Suprapubic skin (tissue), 4 donors: ENCODE measurements around the gene CRY2. TPM values are rescaled to one million over a fixed set of nuclear protein-coding genes. Genes with fewer than 3 reads are reported as not detected.

Source experiments
- DNase-seq, 2 donors: peaks; one replicate each; pipeline ENCODE4 v3.0.0-alpha.2; 2019; ENCODE audit warnings: low spot score in 2 of 2
- H3K27ac ChIP-seq: fragments of 200-600 bp; sonication (generic); one replicate; pipeline ENCODE4 v1.5.1; 2019
- H3K27me3 ChIP-seq: fragments of 200-600 bp; sonication (generic); one replicate; pipeline ENCODE4 v1.5.1; 2019
- H3K36me3 ChIP-seq: fragments of 200-600 bp; sonication (generic); one replicate; pipeline ENCODE4 v1.5.1; 2019
- H3K4me1 ChIP-seq: fragments of 200-600 bp; sonication (generic); one replicate; pipeline ENCODE4 v1.5.1; 2019
- H3K4me3 ChIP-seq: fragments of 200-600 bp; sonication (generic); one replicate; pipeline ENCODE4 v1.5.1; 2019; ENCODE audit warnings: mild to moderate bottlenecking
- H3K9me3 ChIP-seq: fragments of 200-600 bp; sonication (generic); one replicate; pipeline ENCODE4 v1.5.1; 2019
- CTCF ChIP-seq, 2 donors: fragments of 200-600 bp in 1 of 2; fragments of 450-650 bp in 1 of 2; sonication (generic) in 1 of 2; IDR thresholded peaks; one replicate each; pipeline ENCODE4 v1.5.1; 2016 to 2019; ENCODE audit warnings: antibody characterized with exemption in 2 of 2, mild to moderate bottlenecking in 1 of 2, moderate library complexity in 1 of 2
- EP300 ChIP-seq: sonication (generic); formaldehyde crosslinking; IDR thresholded peaks from one replicate; pipeline ENCODE4 v1.6.1; 2017; ENCODE audit warnings: antibody characterized with exemption
- POLR2A ChIP-seq, 2 donors: fragments of 450-650 bp; IDR thresholded peaks; one replicate each; pipeline ENCODE4 v1.6.1; 2017; ENCODE audit warnings: antibody characterized with exemption in 2 of 2, mild to moderate bottlenecking in 2 of 2, moderate library complexity in 2 of 2
- POLR2AphosphoS5 ChIP-seq, 3 donors: sonication (generic); formaldehyde crosslinking; IDR thresholded peaks; one replicate each; pipeline ENCODE4 v1.6.1; 2017; ENCODE audit warnings: antibody characterized with exemption in 3 of 3
- WGBS: methylation state at CpG from one replicate; pipeline ENCODE4 v1.1.5; 2018; 5-methylcytosine and 5-hydroxymethylcytosine counted together
- total RNA-seq, 4 donors: library from RNA; depleted of rRNA; stranded (reverse); fragments of >200 nt; gene quantifications; one replicate each; pipeline ENCODE4 v1.1.0, GENCODE V29; 2016

CRY2 gene
- total RNA-seq = 100 to 1,000 TPM in 1 of 4 donors, 10 to 100 TPM in 3; 86.1 to 141 (median 93.4) TPM

DNA sequence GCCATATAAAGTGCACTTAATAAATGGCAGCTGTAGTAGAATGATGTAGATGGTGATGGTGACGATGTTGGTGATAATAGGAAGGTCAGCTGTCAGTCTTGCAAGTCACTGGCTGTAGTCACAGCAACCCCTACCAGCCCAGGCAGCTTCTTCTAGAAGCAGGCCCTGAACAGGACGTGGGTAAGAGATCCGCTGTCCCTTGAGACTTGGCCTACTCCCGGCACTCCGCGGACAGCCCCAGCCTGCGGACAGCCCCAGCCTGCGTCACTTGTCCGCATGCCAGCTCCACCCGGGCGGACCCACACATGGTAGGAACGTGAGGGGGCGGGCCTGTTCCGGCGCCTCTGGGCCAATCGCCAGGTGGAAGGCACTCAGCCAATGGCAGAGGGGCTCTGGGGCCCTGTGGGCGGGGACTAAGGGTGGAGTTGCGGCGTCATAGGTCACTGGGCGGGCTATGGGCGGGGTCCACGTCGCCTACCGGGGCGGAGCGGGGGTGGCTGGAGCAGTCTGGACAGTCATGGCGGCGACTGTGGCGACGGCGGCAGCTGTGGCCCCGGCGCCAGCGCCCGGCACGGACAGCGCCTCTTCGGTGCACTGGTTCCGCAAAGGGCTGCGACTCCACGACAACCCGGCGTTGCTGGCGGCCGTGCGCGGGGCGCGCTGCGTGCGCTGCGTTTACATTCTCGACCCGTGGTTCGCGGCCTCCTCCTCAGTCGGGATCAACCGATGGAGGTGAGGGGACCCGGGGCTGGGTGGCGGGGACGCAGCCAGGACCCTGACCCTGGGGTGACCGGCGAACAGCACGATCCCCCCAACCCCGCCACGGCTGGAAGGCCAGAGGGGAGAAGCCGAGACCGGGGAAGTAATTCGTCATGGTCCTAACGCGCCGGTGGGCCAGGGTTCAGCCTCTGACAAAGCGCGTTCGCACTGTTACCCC lies at the start of gene CRY2:
Gene CRY2 (plus strand): TSS at position 502 of the 937 bp plus-strand sequence. CDS start 16 bp downstream, at position 518.
- Histone ChIP-seq H3K27ac (peak within 1 kb of the TSS; percentile 99), H3K9me3 (no peaks in the 10 kb centered on the region), H3K27me3 (no peaks in the 10 kb centered on the region), H3K4me3 (peak within 1 kb of the TSS; percentile 93), H3K36me3 (no peaks in the 10 kb centered on the region), H3K4me1 (peaks cover 66% of the 10 kb centered on the region)
- peak; percentile 100 for DNase-seq
- WGBS = under 1% methylated on average over 20 of the region's 75 CpGs
- TF ChIP-seq POLR2A (IDR thresholded peaks at IDR 0.05) (peak; percentile 93 to 98), CTCF (IDR thresholded peaks at IDR 0.05) (no peak), POLR2AphosphoS5 (IDR thresholded peaks at IDR 0.05) (peak; percentile 82 to 87 (median 86)), EP300 (no peak)

DNA sequence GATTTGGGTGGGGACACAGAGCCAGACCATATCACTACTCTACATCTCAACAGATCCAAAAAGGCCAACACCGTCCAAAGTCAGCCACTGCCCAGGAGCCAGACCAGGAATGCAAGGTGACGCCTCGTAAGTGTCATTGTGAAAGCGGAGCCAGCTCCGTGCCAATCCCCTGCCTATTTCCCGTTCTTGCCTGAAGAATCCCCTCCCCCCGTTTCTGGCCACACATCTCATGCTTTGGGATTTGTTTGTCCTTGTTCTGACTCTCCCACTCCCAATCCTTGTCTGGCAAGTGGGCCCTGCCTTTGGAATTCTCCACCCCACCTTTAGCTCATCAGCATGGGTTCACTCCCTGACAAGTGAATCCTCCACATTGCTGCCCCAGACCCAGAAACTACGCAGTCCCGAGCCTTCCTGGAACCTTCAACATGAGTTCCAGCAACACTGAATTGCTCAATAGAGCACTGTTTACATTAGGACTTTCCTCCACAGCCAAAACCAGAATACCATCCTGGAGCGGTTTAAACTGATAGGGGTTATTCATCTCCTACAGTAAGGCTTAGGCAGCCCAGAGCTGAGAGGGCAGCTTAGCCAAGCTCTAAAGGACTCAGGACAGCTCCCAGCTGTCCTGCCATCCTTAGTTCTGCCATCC lies 48.4 kb upstream of the CRY2 start:
- WGBS = 92% methylated on average over 10 of the region's 10 CpGs
- Histone ChIP-seq H3K27ac (no peak overlapping the region), H3K4me3 (no peak overlapping the region), H3K36me3 (no peaks in the 10 kb centered on the region), H3K9me3 (no peaks in the 10 kb centered on the region), H3K27me3 (no peaks in the 10 kb centered on the region), H3K4me1 (peaks cover 11% of the 10 kb centered on the region)
- TF ChIP-seq EP300 (no peak), POLR2AphosphoS5 (IDR thresholded peaks at IDR 0.05) (no peak), CTCF (IDR thresholded peaks at IDR 0.05) (no peak), POLR2A (IDR thresholded peaks at IDR 0.05) (no peak)
- DNase-seq = peak in 1 of 2 donors; percentile 66

- WGBS = 94% methylated on average over 3 of the region's 3 CpGs
- Histone ChIP-seq H3K4me1 (peaks cover 16% of the 10 kb centered on the region), H3K27ac (no peak overlapping the region), H3K36me3 (no peaks in the 10 kb centered on the region), H3K9me3 (no peaks in the 10 kb centered on the region), H3K27me3 (no peaks in the 10 kb centered on the region), H3K4me3 (no peak overlapping the region)
- DNase-seq = no peak
- TF ChIP-seq POLR2AphosphoS5 (IDR thresholded peaks at IDR 0.05) (no peak), CTCF (IDR thresholded peaks at IDR 0.05) (no peak), POLR2A (IDR thresholded peaks at IDR 0.05) (no peak), EP300 (no peak)
These were observed 47.7 kb upstream of the CRY2 start for GRCh38 chr11:45799562-45799961.

DNA sequence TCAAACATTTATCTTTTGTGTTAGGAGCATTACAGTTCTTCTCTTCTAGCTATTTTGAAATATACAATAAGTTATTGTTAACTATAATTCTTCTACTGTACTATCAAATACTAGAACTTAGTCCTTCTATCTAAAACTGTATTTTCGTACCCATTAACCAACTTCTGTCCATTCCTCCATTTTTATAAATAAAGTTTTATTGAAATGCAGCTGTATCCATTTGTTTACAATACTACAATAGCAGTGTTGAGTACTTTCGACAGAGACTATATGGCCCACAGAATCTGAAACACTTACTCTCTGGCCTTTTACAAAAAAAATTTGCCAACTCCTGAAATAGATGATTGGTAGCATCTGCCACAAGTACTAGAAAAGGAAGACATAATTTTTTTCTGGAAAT lies 47.0 kb upstream of the CRY2 start:
- TF ChIP-seq POLR2A (IDR thresholded peaks at IDR 0.05) (no peak), EP300 (no peak), CTCF (IDR thresholded peaks at IDR 0.05) (no peak), POLR2AphosphoS5 (IDR thresholded peaks at IDR 0.05) (no peak)
- Histone ChIP-seq H3K4me3 (no peak overlapping the region), H3K4me1 (peaks cover 16% of the 10 kb centered on the region), H3K36me3 (no peaks in the 10 kb centered on the region), H3K27ac (no peak overlapping the region), H3K27me3 (no peaks in the 10 kb centered on the region), H3K9me3 (no peaks in the 10 kb centered on the region)
- WGBS = 89% methylated on average over 2 of the region's 2 CpGs
- DNase-seq = no peak
